Dermis microvascular lymphatic vessel endothelial cell (primary cell): ENCODE measurements around the gene FAF2. TPM values are rescaled to one million over a fixed set of nuclear protein-coding genes. Genes with fewer than 3 reads are reported as not detected.
"Not testable (repeated sequence)": the region's sequence is repeated elsewhere in the genome, so short reads cannot be mapped to it uniquely, and the experiment has no call there.

Source experiments
- DNase-seq, 2 donors: peaks; one replicate each; pipeline versions ENCODE4 v3.0.0 to v3.0.0-alpha.2; 2010; ENCODE audit warnings: low read depth in 2 of 2
- total RNA-seq: library from RNA; depleted of rRNA; stranded (reverse); fragments of >200 nt; gene quantifications from 2 replicates; pipeline ENCODE4 v1.2.1, GENCODE V29; 2014

FAF2 gene, protein sequence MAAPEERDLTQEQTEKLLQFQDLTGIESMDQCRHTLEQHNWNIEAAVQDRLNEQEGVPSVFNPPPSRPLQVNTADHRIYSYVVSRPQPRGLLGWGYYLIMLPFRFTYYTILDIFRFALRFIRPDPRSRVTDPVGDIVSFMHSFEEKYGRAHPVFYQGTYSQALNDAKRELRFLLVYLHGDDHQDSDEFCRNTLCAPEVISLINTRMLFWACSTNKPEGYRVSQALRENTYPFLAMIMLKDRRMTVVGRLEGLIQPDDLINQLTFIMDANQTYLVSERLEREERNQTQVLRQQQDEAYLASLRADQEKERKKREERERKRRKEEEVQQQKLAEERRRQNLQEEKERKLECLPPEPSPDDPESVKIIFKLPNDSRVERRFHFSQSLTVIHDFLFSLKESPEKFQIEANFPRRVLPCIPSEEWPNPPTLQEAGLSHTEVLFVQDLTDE
- 48.4 and 56.5 TPM in 2 replicates for total RNA-seq

DNA sequence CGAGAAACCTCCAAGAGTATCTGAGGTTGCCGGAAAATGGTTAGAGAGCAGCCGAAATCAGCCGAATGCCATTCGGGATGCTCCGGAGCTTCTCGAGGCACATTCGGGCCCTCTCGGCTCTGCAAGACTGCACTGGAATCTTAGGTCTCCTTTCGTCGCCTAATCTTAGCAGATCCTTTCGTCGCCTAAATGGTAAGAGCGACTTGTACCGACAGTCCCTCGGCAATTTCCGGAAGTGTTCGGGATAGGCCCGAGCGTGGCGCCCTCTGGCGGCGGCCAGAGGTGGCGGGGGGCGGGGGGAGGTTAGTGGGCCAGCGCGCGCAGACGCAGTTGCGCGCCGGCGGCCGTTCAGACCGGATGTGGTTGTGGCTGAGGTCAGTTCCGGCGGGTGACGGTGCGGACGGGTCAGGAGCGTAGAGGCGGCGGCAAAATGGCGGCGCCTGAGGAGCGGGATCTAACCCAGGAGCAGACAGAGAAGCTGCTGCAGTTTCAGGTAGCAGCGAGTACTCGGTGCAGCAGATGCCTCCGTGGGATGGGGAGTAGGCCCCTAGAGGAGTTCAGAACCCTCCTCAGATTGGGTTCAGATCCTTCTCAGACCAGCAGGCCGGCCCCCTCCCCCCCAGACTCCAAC lies at the start of gene FAF2:
Gene FAF2, plus strand, starts transcription at position 408 of the 631 bp plus-strand sequence. Its CDS starts 23 bp downstream, at position 431.
- DNase-seq: peak; percentile 86 to 97

DNA sequence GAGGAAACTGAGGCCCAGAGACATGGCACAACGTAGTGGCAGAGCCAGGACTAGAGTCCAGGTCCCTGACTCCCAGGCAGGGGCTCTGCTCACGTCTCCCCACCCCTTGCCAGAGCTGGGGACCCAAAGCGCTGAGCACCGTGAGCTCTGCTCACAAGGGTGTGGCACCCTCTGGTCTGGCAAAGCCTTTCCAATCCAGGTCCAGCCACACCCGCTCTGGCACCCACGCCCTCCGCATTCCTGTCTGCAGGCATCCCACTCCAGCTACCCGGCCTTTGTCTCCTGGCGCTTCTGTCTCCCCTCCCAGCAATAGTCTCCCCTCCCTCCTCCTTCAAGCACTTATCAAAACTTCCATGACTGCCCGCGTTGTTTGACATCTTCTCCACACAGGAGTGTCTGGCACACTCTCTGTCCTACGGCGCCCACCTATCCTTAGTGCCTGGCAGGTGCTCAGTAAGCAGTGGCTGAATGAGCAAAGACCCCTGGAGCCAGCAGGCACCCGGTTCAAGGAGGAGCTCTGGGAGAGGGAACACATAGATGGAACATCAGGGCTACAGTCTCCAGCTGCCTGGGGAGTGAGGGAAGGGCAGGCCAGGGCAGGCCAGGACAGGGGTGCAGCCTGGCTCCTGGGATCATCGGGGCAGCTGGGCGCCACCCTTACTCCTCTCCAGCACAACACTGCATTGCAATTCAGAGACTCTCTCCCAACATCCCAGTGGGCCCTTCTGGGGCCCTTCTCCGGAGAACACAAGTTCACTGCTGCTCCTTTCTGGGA lies 47.6 kb upstream of the FAF2 start:
- DNase-seq: no peak

DNA sequence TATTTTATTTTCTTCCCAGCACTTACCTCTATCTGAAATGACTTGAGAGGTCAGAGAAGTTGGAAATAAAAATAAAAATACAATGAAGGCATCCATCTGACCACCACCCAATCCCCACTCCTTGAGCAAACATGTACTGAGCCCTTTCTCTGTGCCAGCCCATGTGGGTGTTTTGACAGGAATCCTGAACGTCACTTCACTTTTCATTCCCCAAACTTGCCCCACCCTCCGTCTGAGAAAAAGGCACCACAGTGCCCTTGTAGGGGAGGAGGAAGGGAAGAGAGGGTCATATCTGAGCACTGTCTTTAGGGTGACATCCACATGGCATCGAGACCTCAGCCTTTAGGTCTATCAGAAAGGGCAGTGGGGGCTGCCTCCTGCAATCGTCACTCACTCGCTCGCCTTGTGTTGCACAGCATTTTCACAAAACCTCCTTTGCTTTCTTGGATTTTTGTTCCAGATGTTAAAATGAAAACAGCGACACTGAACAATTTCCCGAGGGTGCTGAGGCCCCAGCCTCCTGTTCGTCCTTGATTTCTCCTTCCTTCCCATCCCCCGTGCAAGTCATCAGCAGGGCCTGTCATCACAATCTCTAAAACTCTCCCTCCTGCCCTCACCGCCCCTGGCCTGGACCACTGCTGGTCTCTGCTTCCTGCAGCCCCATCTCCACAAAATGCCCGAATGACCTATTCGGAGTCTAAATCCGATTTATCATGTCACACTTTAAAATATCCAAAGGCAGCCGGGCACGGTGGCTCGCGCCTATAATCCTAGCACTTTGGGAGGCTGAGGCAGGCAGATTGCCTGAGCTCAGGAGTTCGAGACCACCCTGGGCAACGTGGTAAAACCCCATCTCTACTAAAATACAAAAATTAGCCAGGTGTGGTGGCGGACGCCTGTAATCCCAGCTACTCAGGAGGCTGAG lies 46.6 kb upstream of the FAF2 start:
- no peak for DNase-seq

DNA sequence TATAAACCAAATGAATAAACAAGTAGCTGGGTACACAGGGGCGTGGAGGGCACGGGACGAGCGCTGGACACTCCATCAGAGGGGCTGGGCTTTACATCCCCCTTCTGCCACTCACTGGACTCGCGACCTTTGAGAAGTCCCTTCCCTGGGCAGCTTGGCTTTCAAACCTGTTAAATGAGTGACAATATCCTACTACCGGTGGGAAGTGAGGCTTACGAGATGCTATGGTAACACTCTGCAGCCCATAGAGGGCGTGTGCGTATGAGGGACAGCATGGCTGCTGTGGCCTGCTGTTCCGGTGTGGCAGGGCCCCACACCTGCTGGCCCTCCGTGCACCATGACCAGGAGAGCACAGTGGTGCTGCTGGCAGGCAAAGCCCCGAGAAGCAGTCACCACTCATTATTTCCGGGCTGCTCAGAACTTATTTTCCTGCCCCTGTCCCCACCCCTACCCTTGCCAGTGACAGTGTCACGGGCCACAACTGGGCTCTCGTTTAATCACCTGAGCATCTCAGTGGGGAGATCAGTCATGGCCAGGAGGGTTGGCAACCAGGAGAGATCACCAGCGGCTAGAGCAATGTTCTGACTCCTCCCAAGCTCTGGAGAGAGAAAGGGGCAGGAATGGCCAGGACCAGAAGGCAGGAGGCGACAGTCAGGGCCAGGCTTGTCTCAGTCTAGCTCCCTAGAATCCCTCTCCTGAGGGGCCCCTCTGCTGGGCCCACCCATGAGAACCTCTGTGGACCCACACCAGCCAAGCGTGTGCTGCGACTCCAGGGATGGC lies 42.3 kb upstream of the FAF2 start:
- DNase-seq: no peak

DNA sequence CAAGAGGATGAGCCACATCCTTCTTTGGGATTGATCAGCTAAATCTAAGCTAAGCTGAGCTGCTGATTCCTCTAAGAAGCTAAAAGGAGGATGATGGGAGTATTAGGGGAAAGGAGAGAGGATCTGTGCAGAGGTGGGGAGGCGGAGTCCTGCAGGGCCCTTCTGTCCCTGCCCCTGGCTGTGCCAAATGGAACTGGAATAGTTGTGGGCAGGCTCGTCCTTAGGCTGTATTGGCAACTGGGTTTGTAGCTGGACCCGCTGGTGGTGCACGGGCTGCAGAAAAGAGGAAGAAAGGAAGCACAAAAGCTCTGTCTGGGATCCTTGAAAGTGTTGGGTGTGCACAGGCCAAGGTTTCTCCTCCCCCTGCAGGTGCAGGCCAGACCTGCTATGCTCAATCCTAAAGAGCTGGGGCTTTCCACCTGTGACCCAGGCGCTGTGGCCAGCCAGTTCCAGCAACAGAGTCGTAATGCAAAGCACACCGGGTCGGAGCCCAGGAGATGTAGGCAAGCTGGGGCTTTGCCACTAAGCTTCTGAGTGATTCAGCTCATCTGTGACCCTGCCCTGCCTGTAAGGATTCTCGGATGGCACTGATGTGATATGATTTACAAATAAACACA lies 41.6 kb upstream of the FAF2 start:
- no peak for DNase-seq

DNA sequence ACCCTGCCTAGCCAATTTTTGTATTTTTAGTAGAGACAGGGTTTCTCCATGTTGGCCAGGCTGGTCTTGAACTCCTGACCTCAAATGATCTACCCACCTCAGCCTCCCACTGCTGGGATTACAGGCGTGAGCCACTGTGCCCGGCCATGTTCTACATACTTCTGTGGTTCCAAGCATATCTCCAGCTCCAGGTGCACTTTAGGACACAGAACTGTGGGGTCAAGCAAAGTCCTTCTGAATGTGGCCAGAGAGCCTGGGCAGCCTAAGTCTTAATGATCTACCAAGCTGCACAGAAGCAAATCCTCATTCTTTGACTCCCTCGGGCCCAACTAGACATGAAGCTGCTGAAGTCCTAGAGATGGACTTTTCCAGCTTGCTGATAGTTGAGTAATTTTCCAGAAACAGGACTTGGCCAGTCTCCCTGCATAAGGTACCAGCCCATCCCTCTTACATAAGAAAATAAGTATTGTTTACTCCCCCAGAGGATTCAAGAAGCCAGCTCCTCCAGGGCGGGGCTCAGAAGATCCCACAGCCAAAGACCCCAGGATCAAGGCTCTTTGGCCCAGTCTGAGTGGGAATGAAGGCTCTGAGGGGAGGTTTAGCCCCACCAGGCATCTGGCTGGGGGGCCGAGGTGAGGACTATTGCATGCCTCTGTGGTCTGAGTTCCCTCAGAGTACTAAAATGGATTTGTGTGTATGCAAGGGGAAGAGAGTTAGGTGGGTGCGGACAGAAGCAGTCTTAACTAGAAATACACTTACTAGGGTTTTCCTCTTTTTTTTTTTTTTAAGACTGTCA lies 40.5 kb upstream of the FAF2 start:
- no peak for DNase-seq

DNA sequence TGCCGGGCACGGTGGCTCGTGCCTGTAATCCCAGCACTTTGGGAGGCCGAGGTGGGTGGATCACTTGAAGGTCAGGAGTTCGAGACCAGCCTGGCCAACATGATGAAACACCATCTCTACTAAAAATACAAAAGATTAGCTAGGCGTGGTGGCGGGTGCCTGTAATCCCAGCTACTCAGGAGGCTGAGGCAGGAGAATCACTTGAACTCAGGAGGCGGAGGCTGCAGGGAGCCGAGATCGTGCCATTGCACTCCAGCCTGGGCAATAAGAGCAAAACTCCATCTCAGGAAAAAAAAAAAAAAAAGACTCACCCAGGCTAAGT lies 40.0 kb upstream of the FAF2 start:
- DNase-seq: not testable (repeated sequence)

DNA sequence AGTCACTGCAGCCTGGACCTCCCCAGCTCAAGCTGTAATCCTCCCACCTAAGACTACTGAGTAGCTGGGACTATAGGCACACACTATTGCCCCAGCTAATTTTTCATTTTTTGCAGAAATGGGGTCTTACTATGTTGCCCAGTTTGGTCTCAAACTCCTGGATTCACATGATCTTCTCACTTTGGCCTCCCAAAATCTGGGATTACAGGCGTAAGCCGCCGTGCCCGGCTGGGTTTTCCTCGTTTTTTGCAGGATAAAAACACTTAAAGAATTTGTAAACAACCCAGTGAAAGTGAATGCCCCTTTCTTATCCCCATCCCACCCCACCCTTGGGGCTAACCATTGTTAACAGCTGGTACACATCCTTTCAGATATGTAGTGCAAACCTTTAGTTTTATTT lies 39.6 kb upstream of the FAF2 start:
- DNase-seq: no peak

DNA sequence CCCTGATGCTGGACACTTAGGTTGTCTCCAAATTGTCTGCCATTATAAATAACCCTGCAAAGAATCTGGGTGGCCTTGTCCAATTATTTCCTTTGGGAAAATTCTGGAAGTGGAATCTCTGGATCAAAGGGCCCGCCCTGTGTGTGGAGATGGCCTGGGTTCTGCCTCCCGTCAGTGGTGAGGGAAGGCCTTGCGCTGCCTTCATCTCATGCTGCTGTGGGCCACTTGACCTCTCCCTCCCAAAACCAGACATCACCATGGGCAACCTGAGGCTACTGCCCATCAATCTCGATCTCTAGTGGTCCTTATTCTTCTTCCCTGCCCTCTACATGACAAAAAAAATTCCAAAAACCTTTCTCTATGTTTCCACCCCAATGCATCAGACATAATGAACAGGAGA lies 38.4 kb upstream of the FAF2 start:
- no peak for DNase-seq

DNA sequence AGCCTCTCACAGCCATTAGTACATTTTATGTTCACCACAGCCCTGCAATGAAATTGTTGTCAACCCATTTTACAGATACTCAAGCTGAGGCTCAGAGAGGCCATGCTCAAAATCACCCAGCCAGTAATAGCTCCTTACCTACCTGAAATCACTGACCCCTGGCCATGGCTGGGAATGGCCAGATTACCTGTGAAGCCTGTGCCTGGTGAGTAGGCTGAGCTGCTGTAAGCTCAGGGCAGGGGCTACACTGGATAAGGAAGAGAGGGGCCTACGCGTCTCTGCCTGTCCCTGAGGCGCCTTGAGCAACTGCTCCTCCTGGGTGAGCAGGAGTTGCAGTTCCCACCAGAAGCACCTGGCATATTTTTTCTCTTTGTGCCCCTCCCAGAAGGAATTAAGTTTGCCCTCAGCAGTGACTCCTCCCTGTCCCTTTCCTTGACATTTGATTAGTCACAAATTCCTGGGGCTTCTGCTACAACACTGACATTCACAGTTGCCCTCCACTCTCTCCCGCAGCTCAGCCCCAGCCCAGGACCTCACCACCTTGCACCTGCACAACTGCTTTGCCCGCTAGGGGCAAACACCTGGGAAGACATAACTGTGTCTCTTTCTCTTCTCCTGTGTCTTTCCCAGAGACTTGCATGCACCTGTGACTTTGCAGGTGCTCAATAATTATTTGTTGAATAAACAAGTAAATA lies 37.6 kb upstream of the FAF2 start:
- no peak for DNase-seq

DNA sequence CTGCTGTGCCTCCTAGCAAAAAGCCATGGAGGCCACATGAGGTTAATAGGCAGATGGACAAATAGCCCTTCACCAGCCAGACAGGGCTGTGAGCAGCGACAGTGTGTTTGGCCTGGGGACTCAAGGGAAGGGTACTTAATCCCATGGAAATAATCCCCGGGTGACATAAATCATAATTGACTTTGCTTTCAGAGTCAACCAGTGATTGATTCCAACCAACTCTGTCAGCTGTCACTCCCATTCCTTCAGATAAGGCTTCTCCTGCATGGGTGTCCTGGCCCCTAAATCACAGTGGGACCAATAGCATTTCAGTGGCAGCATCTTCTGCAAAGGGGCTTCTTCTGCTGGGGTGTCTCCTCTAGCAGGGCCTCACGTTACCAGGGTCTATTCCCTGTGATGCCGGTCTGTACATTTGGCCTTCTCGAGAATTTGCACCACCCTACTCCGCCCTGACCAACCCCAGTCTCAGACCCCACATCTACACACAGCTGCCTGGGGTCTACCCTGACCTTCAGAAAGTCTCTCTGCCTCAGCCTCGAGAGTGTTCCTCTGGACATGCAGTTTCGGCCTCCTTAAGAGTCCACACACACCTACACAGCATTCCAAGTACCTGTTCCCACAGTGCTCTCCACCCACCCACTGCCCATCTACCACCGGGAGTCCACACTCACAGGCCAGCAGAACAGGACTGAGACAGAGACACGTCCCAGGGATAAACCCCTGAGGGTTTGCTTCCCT lies 35.5 kb upstream of the FAF2 start:
- DNase-seq: no peak

DNA sequence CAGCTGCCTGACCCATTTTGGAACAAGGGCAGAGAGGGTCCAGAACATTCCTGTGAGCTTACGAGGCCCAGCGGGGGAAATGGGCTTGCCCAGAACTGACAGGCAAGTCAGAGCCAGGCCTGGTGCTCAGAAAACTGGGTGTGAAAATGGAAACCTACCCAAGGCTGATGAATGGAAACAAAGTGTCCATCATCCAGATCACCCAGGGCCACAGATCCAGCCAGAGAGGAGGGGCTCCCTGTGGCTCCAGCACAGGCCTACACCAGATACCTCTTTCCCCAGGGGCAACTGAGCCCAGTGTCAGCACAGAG lies 35.0 kb upstream of the FAF2 start:
- no peak for DNase-seq

DNA sequence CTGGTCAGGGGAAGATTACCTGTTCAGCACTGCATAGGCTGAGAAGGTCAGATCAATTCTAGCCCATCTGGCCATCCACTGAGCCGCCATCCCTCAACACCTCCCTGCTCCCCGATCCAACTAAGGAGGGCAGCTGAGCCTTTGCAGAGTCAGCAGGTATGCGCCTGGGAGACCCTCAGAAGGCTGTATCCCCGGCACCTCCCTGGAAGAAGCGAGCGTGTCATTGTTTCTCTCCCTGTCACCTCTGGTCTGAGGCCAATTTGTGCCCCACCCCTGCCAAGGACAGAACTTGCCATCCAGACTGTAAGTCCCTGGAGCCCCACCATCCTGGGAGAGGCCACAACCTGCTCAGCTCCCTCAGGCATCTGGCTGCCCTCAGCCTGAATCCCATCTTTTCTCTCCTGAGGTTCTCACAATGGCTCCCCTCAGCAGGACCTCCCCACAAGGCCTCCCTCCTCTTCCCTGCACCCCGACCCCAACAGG lies 34.4 kb upstream of the FAF2 start:
- no peak for DNase-seq

DNA sequence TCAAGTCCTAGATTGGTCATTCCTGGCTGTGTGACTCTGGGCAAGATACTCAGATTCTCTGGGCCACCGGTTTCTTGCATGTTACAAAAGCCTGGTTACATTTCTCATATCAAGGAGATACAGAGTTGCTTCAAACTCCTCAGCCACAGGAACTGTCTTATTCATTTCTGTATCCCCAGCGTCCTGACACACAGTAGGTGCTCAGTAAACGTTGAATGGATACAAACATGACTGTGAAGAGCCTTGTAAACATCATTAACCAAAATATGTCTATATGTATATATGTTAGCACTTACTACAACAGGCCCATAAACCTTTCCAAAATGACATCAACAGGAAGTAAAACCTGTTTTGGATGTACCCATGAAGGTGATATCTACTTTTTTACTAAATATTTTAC lies 33.5 kb upstream of the FAF2 start:
- DNase-seq: no peak

DNA sequence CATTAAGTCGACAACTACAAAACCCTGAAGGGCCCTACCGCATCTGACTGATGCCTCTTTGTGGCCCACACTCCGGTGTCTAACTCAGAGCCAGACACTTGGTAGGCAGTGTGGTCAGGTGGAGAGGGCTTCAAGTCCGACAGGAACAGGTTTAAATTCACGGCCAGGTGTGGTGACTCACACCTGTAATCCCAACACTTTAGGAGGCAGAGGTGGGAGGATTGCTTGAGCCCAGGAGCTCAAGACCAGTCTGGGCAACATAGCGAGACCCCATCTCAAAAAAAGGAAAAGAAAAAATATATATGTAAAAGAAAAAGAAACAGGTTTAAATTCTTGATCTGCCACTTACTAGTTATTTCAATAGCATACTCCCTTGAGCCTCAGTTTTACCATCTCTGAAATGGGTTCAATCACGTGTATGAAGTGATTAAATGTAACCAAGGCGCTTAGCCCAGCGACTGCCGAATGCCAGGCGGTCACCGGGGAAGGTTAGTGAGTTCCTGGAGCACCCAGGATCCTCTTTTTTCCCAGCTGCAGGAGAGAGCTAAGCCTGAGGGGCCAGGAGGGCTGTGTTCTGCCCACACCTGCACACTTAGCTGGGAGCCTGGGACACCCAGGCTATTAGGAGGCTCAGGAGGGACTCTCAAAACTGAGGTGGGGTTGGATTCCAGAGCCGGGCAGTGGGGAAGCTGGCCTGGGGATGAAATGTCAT lies 32.8 kb upstream of the FAF2 start:
- DNase-seq: no peak

DNA sequence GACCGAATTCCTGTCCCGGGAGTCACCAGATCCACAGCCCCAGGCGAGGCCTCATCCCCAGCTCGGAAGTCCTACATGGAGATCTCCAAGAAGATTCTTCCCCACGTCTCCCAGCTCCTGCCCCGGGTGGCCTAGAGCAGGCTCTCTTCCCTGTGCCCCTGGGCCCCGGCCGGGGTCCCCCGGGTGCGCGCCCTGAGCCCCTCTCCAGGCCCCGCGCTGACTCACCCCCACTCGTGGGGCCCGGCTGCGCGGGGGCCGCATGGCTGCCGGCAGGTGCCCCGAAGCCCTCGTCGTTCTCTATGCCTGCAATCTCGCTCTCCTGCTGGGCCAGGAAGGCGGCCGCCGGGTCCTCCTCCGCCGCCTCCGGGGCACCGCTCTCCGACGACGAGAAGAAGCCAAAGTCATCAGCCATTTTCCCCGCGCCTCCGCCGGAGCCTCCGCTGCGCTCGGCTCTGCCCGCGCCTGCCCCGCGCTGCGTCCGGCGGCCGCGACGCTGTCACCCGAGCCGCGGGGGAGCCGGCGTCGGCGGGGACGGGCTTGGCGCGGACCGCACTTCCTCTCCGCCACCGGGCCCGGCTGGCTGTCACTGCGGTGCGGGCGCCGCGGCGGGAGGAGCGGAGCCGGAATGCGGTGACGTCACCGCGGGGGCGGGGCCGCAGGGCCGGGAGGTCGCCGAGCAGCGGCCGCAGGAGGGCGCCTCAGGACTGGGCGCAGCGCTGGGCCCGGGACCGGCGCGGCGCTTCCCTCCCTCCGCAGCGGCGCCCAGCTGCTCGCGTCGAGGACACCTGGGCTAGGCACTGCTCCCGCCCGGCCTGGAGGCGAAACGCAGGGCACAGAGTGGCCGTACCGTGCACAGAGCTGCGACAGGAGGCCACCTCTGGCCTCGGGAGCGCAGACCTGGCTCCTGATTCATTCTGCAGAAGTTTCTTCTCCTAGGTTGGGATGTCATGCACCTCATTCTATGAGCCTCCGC lies 31.9 kb upstream of the FAF2 start, which contains the start of gene CLTB:
Gene CLTB, minus strand, starts transcription at position 588 of the 973 bp plus-strand sequence. Its CDS starts 176 bp downstream, at position 412.
- peak; percentile 68 to 92 for DNase-seq
